ENCODE data around the gene LDLRAD3.

DNA sequence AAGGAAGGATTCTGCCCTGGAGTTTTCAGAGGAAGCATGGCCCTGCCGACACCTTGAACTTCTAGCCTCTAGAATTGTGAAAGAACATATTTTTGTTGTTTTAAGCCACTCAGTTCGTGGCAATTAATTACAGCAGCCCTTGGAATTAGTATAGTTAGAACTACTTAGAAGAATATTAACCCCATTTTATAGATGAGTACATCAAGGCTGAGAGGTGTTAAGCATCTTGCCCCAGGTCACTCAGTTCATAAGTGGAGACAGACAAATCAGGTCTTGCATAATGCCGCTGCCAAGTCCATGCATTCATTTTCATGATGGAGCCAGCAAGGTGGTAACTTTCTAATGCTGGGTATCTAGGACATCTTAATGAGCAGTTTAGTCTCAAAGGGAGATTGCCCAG, 26.6 kb downstream of the LDLRAD3 start:
- TF ChIP-seq, protein P1, sequence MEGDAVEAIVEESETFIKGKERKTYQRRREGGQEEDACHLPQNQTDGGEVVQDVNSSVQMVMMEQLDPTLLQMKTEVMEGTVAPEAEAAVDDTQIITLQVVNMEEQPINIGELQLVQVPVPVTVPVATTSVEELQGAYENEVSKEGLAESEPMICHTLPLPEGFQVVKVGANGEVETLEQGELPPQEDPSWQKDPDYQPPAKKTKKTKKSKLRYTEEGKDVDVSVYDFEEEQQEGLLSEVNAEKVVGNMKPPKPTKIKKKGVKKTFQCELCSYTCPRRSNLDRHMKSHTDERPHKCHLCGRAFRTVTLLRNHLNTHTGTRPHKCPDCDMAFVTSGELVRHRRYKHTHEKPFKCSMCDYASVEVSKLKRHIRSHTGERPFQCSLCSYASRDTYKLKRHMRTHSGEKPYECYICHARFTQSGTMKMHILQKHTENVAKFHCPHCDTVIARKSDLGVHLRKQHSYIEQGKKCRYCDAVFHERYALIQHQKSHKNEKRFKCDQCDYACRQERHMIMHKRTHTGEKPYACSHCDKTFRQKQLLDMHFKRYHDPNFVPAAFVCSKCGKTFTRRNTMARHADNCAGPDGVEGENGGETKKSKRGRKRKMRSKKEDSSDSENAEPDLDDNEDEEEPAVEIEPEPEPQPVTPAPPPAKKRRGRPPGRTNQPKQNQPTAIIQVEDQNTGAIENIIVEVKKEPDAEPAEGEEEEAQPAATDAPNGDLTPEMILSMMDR (IDR thresholded peaks at IDR 0.05): no peak
- no peak for TF ChIP-seq POLR2A (IDR thresholded peaks at IDR 0.05)
